NCI-H1930 (cell line): Measurements from ENCODE around the gene IFNA10.
"Not testable (repeated sequence)": the region's sequence is repeated elsewhere in the genome, so short reads cannot be mapped to it uniquely, and the experiment has no call there.

ENCODE experiments used
- DNase-seq, 2 experiments: peaks; one replicate each; lab custom pipeline; 2025; lab: John Stamatoyannopoulos, UW

IFNA10 gene

GRCh38 chr9:21194867-21195776, 11.8 kb downstream of the IFNA10 start:
- DNase-seq: not testable (repeated sequence)

GRCh38 chr9:21187487-21187886, 19.5 kb downstream of the IFNA10 start, which contains the start of gene IFNA4:
TSS of gene IFNA4 (minus strand) at chr9:21187587. CDS start at chr9:21187531, 56 bp downstream.
- not testable (repeated sequence) for DNase-seq

GRCh38 chr9:21182810-21183736, 23.9 kb downstream of the IFNA10 start:
- DNase-seq: not testable (repeated sequence)

GRCh38 chr9:21174671-21175070, 32.3 kb downstream of the IFNA10 start:
- no peak for DNase-seq

- no peak for DNase-seq
These were observed 34.8 kb downstream of the IFNA10 start for GRCh38 chr9:21172156-21172555.

GRCh38 chr9:21171351-21171750, 35.6 kb downstream of the IFNA10 start:
- no peak for DNase-seq

- DNase-seq: not testable (repeated sequence)
These were observed 40.4 kb downstream of the IFNA10 start, which contains the start of gene IFNA21 for GRCh38 chr9:21166560-21166959. TSS of gene IFNA21 (minus strand) at chr9:21166660. CDS start at chr9:21166612, 48 bp downstream.

- DNase-seq: no peak
These were observed 41.4 kb downstream of the IFNA10 start for GRCh38 chr9:21165516-21165915.

- no peak for DNase-seq
These were observed 46.8 kb downstream of the IFNA10 start for GRCh38 chr9:21160178-21160577.
